WERI-Rb-1 (cell line): ENCODE measurements around the gene SFXN1.

Experiments used
- DNase-seq: peaks from one replicate; pipeline ENCODE4 v3.0.0-alpha.2; 2020
- H3K27ac ChIP-seq: fragments of 250-450 bp; sonication (Bioruptor Pico); 2 replicates; pipeline ENCODE4 v1.5.1; 2020; ENCODE audit warnings: mild to moderate bottlenecking, moderate library complexity
- H3K27me3 ChIP-seq: fragments of 250-450 bp; sonication (Bioruptor Pico); 2 replicates; pipeline ENCODE4 v1.5.1; 2021; ENCODE audit warnings: mild to moderate bottlenecking, low read depth, moderate library complexity; ENCODE audit not compliant: insufficient read depth, severe bottlenecking
- H3K36me3 ChIP-seq: fragments of 250-450 bp; sonication (Bioruptor Pico); 2 replicates; pipeline ENCODE4 v1.5.1; 2020; ENCODE audit warnings: mild to moderate bottlenecking, moderate library complexity
- H3K4me3 ChIP-seq: 2 replicates; pipeline ENCODE4 v1.5.1; 2011; ENCODE audit warnings: low read depth, mild to moderate bottlenecking, control low read depth, low read length
- H3K9me3 ChIP-seq: fragments of 250-450 bp; sonication (Bioruptor Pico); 2 replicates; pipeline ENCODE4 v1.5.1; 2021; ENCODE audit warnings: mild to moderate bottlenecking, moderate library complexity; ENCODE audit not compliant: severe bottlenecking
- CTCF ChIP-seq: IDR thresholded peaks from 2 replicates; pipeline ENCODE4 v1.5.1; 2011; ENCODE audit warnings: low read depth, mild to moderate bottlenecking, control low read depth, inconsistent platforms, low read length

SFXN1 gene

GRCh38 chr5:175556794-175557193, 78.4 kb downstream of the SFXN1 start:
- H3K9me3 ChIP-seq, result no peaks in the 10 kb centered on the region

GRCh38 chr5:175557778-175558177, 79.4 kb downstream of the SFXN1 start:
- H3K36me3 ChIP-seq, result no peaks in the 10 kb centered on the region
- no peaks in the 10 kb centered on the region for H3K9me3 ChIP-seq
- H3K4me3 ChIP-seq, result no peak overlapping the region
- H3K27me3 ChIP-seq, result no peaks in the 10 kb centered on the region
- no peak for DNase-seq
- no peak overlapping the region for H3K27ac ChIP-seq
- no peak for TF ChIP-seq CTCF

More at GRCh38 chr5:175556794-175557193, 78.4 kb downstream of the SFXN1 start:
- Histone ChIP-seq H3K36me3 (no peaks in the 10 kb centered on the region), H3K27me3 (no peaks in the 10 kb centered on the region), H3K27ac (no peak overlapping the region), H3K4me3 (no peak overlapping the region)
- TF ChIP-seq CTCF, result no peak
- DNase-seq, result no peak

- Histone ChIP-seq H3K27ac (no peak overlapping the region), H3K36me3 (no peaks in the 10 kb centered on the region), H3K27me3 (no peaks in the 10 kb centered on the region), H3K9me3 (no peaks in the 10 kb centered on the region), H3K4me3 (no peak overlapping the region)
- DNase-seq, result no peak
- no peak for TF ChIP-seq CTCF
Observed at GRCh38 chr5:175558801-175559480, 80.6 kb downstream of the SFXN1 start.

- no peaks in the 10 kb centered on the region for H3K27me3 ChIP-seq
- H3K9me3 ChIP-seq, result no peaks in the 10 kb centered on the region
- no peak overlapping the region for H3K4me3 ChIP-seq
- TF ChIP-seq CTCF, result no peak
- DNase-seq, result no peak
- no peaks in the 10 kb centered on the region for H3K36me3 ChIP-seq
- no peak overlapping the region for H3K27ac ChIP-seq
Observed at GRCh38 chr5:175560011-175560410, 81.7 kb downstream of the SFXN1 start.

- Histone ChIP-seq H3K27me3 (no peaks in the 10 kb centered on the region), H3K36me3 (no peaks in the 10 kb centered on the region), H3K27ac (no peak overlapping the region), H3K9me3 (no peaks in the 10 kb centered on the region), H3K4me3 (no peak overlapping the region)
- no peak for DNase-seq
- no peak for TF ChIP-seq CTCF
Observed at GRCh38 chr5:175561085-175561484, 82.7 kb downstream of the SFXN1 start.

GRCh38 chr5:175564716-175565115, 86.4 kb downstream of the SFXN1 start:
- DNase-seq, result no peak
- H3K27ac ChIP-seq, result no peak overlapping the region
- H3K27me3 ChIP-seq, result no peaks in the 10 kb centered on the region
- TF ChIP-seq CTCF, result no peak
- H3K9me3 ChIP-seq, result no peaks in the 10 kb centered on the region
- H3K36me3 ChIP-seq, result no peaks in the 10 kb centered on the region
- no peak overlapping the region for H3K4me3 ChIP-seq
